Endothelial cell of umbilical vein (primary cell): Measurements from ENCODE around the gene TSHZ3. TPM values are rescaled to one million over a fixed set of nuclear protein-coding genes. Genes with fewer than 3 reads are reported as not detected.

Experiments used
- BruUV-seq: library from RNA; stranded (reverse); fragments of 400-500 nt; replicated peaks from 2 replicates; lab custom pipeline; 2021; lab: Mats Ljungman, UMichigan
- CTCF ChIA-PET: fragments of 300-600, 350-600 bp; sonication (Branson Sonifier 250); formaldehyde crosslinking; loops from one replicate; lab custom pipeline; 2021; ENCODE audit warnings: antibody characterized with exemption, inconsistent platforms; lab: Charles Lee
- POLR2A ChIA-PET: fragments of 300-600, 350-600 bp; sonication (Branson Sonifier 250); formaldehyde crosslinking; loops from one replicate; lab custom pipeline; 2021; ENCODE audit warnings: antibody characterized with exemption, inconsistent platforms; lab: Charles Lee
- DNase-seq: peaks from one replicate; pipeline ENCODE4 v3.0.0-alpha.2; 2011; ENCODE audit warnings: low read depth, low spot score
- FAIRE-seq: peaks from 2 replicates; lab custom pipeline; 2011; peaks lifted over from hg19 to GRCh38; lab: Jason Lieb, UNC
- H2AFZ ChIP-seq: 2 replicates; pipeline ENCODE4 v1.6.0; 2012; ENCODE audit warnings: low read depth, low read length, control low read depth, inconsistent platforms
- H3K27ac ChIP-seq: 2 replicates; pipeline ENCODE4 v1.5.1; 2011; ENCODE audit warnings: low read depth, mild to moderate bottlenecking, control low read depth, low read length, moderate library complexity; ENCODE audit not compliant: insufficient read depth
- H3K27me3 ChIP-seq, 2 experiments: 2 replicates each; pipeline versions ENCODE4 v1.6.0 to v1.6.1; 2011; ENCODE audit warnings: low read length in 2 of 2, mixed read lengths in 1 of 2; ENCODE audit not compliant: control insufficient read depth in 2 of 2, insufficient read depth in 2 of 2
- H3K36me3 ChIP-seq, 2 experiments: 2 replicates in 1 of 2; 3 replicates in 1 of 2; pipeline ENCODE4 v1.5.1; 2011; ENCODE audit warnings: low read length in 2 of 2, mild to moderate bottlenecking in 1 of 2, moderate library complexity in 1 of 2; ENCODE audit not compliant: control insufficient read depth in 2 of 2, insufficient read depth in 2 of 2; ENCODE audit errors: extremely low read depth in 1 of 2
- H3K4me1 ChIP-seq: 3 replicates; pipeline ENCODE4 v1.5.1; 2011; ENCODE audit warnings: mild to moderate bottlenecking, low read length; ENCODE audit not compliant: control insufficient read depth, insufficient read depth; ENCODE audit errors: extremely low read depth
- H3K4me2 ChIP-seq: 2 replicates; pipeline ENCODE4 v1.6.1; 2011; ENCODE audit warnings: low read length, control low read depth, mixed read lengths; ENCODE audit not compliant: insufficient read depth
- H3K4me3 ChIP-seq, 3 experiments: fragments of 200-600 bp in 1 of 3; sonication (generic), shearing (Covaris generic) in 1 of 3; replicated peaks in 1 of 3; 2 replicates each; pipeline ENCODE4 v1.5.1; 2011 to 2016; ENCODE audit warnings: control low read depth in 3 of 3, low read length in 3 of 3, mild to moderate bottlenecking in 2 of 3, inconsistent platforms in 1 of 3, low read depth in 1 of 3, moderate library complexity in 1 of 3; ENCODE audit not compliant: insufficient read depth in 1 of 3
- H3K79me2 ChIP-seq: 2 replicates; pipeline ENCODE4 v1.6.0; 2012; ENCODE audit warnings: low read length, inconsistent platforms; ENCODE audit not compliant: control insufficient read depth, insufficient read depth
- H3K9ac ChIP-seq: replicated peaks from 2 replicates; pipeline ENCODE3; 2011; ENCODE audit warnings: low read length, control low read depth; ENCODE audit not compliant: insufficient read depth; ENCODE audit errors: extremely low read depth
- H3K9me1 ChIP-seq: replicated peaks from 3 replicates; pipeline ENCODE4 v1.6.0; 2011; ENCODE audit warnings: mild to moderate bottlenecking, low read length; ENCODE audit not compliant: control insufficient read depth, insufficient read depth; ENCODE audit errors: extremely low read depth
- H3K9me3 ChIP-seq: replicated peaks from 2 replicates; pipeline ENCODE4 v1.5.1; 2012; ENCODE audit warnings: low read length, inconsistent platforms; ENCODE audit not compliant: control insufficient read depth, insufficient read depth
- H4K20me1 ChIP-seq: replicated peaks from 2 replicates; pipeline ENCODE3; 2011; ENCODE audit warnings: mild to moderate bottlenecking, low read length; ENCODE audit not compliant: control insufficient read depth, insufficient read depth; ENCODE audit errors: extremely low read depth
- EZH2 ChIP-seq: IDR thresholded peaks from 2 replicates; pipeline ENCODE4 v1.6.1; 2012; ENCODE audit warnings: borderline replicate concordance, low read depth, mild to moderate bottlenecking, moderate library complexity, low read length, inconsistent platforms; ENCODE audit not compliant: severe bottlenecking
- FOS ChIP-seq: IDR thresholded peaks from 2 replicates; pipeline ENCODE4 v1.6.1; 2011; ENCODE audit warnings: mild to moderate bottlenecking, low read length, moderate library complexity, borderline replicate concordance; ENCODE audit not compliant: insufficient read depth
- GATA2 ChIP-seq: IDR thresholded peaks from 2 replicates; pipeline ENCODE4 v1.7.0; 2011; ENCODE audit warnings: low read depth, mild to moderate bottlenecking, moderate library complexity, mixed read lengths, low read length; ENCODE audit not compliant: insufficient read length, insufficient read depth
- JUN ChIP-seq: IDR thresholded peaks from 2 replicates; pipeline ENCODE4 v1.6.1; 2011; ENCODE audit warnings: borderline replicate concordance, low read depth; ENCODE audit not compliant: insufficient read length, insufficient read depth
- MYC ChIP-seq: IDR thresholded peaks from one replicate; pipeline ENCODE4 v1.6.1; 2011; ENCODE audit warnings: mild to moderate bottlenecking, low read depth, low read length
- POLR2A ChIP-seq: IDR thresholded peaks from 2 replicates; pipeline ENCODE4 v1.6.1; 2012; ENCODE audit warnings: low read depth, mild to moderate bottlenecking, control low read depth, low read length
- POLR2AphosphoS5 ChIP-seq: IDR thresholded peaks from 2 replicates; pipeline ENCODE4 v1.6.1; 2012; ENCODE audit warnings: low read depth, mild to moderate bottlenecking, control low read depth, low read length, moderate library complexity; ENCODE audit not compliant: insufficient read depth
- dilution Hi-C: fragments of 300-500 bp; cut with MboI; formaldehyde crosslinking; loops from one replicate; pipeline ENCODE4 v1.15.0; 2019; ENCODE audit warnings: low sequenced_read_pairs; ENCODE audit not compliant: extremely low pct_ligation_motif_present
- intact Hi-C: fragments of 100-400 bp; cut with micrococcal nuclease; formaldehyde crosslinking; loops from one replicate; pipeline ENCODE4 v1.10.0; 2022
- polyA plus RNA-seq, 4 experiments: library from polyadenylated mRNA; depleted of rRNA in 3 of 4; stranded (reverse) in 3 of 4; unstranded in 1 of 4; fragments of >200 nt; gene quantifications; 2 replicates each; pipeline versions ENCODE4 v1.2.1 to v1.2.3, GENCODE V29; 2011 to 2012; ENCODE audit warnings: missing spikeins in 1 of 4
- total RNA-seq: library from RNA; stranded (reverse); gene quantifications from 2 replicates; pipeline ENCODE4 v1.2.3, GENCODE V29; 2021
- TF ChIP-seq, protein P1 (sequence below): IDR thresholded peaks from 2 replicates; pipeline ENCODE4 v1.6.1; 2011; ENCODE audit not compliant: insufficient read depth, insufficient read length
- TF ChIP-seq, protein P2 (sequence below), 2 donors: IDR thresholded peaks; 1 replicate in 1 of 2; 2 replicates in 1 of 2; pipeline ENCODE4 v1.5.1; 2011; ENCODE audit warnings: low read length in 2 of 2, mild to moderate bottlenecking in 2 of 2, moderate library complexity in 2 of 2, control low read depth in 1 of 2, inconsistent platforms in 1 of 2, low read depth in 1 of 2; ENCODE audit not compliant: insufficient read depth in 1 of 2; ENCODE audit errors: extremely low read depth in 1 of 2

Gene TSHZ3
- total and polyA plus RNA-seq, 2 donors (not counting 3 experiments of a cell fraction or from before 2014, with no cell fraction given), result 1.2 to 6.2 TPM

DNA sequence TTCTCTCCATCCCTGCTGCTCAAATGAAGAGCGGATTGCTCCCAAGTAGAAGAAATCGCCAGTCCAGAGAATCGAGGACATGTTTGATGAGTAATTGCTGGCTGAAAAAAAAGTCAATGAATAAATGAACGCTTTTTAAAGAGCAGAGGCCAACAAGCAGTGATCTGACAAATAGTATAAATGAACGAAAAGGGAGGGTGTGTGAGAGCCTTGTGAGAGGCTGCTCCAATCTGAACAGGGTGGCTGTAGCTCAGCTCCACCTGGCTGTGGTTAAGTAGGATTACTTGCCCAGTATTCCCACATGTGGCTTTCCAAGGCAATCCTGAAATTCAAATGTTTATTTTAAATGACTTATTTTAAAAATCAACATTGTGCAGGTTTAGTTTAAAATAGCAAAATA is 117.1 kb downstream of the TSHZ3 start:
- TF ChIP-seq, protein P1, sequence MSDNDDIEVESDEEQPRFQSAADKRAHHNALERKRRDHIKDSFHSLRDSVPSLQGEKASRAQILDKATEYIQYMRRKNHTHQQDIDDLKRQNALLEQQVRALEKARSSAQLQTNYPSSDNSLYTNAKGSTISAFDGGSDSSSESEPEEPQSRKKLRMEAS, result no peak
- TF ChIP-seq, protein P2, sequence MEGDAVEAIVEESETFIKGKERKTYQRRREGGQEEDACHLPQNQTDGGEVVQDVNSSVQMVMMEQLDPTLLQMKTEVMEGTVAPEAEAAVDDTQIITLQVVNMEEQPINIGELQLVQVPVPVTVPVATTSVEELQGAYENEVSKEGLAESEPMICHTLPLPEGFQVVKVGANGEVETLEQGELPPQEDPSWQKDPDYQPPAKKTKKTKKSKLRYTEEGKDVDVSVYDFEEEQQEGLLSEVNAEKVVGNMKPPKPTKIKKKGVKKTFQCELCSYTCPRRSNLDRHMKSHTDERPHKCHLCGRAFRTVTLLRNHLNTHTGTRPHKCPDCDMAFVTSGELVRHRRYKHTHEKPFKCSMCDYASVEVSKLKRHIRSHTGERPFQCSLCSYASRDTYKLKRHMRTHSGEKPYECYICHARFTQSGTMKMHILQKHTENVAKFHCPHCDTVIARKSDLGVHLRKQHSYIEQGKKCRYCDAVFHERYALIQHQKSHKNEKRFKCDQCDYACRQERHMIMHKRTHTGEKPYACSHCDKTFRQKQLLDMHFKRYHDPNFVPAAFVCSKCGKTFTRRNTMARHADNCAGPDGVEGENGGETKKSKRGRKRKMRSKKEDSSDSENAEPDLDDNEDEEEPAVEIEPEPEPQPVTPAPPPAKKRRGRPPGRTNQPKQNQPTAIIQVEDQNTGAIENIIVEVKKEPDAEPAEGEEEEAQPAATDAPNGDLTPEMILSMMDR (IDR thresholded peaks at IDR 0.05; ENCODE audit: extremely low read depth in 1 of 2, insufficient read depth in 1 of 2, low read depth in 1 of 2, low read length in 2 of 2), result no peak
- TF ChIP-seq GATA2, result no peak
- no peak for TF ChIP-seq JUN
- TF ChIP-seq POLR2AphosphoS5, result no peak
- TF ChIP-seq EZH2, result no peak
- no peak for TF ChIP-seq POLR2A
- TF ChIP-seq FOS, result no peak
- TF ChIP-seq MYC, result no peak
- Histone ChIP-seq H3K4me2 (no peak overlapping the region), H3K4me1 (no peaks in the 10 kb centered on the region), H2AFZ (no peak overlapping the region), H3K36me3 (no peaks in the 10 kb centered on the region), H3K9ac (no peak overlapping the region), H3K27ac (no peak overlapping the region), H3K79me2 (no peaks in the 10 kb centered on the region), H3K9me3 (no peaks in the 10 kb centered on the region), H3K4me3 (no peak overlapping the region), H3K27me3 (no peaks in the 10 kb centered on the region), H4K20me1 (no peaks in the 10 kb centered on the region), H3K9me1 (no peaks in the 10 kb centered on the region)
- DNase-seq (no peak), FAIRE-seq (no peak)
- ChIA-PET CTCF (no interaction called here), POLR2A (no interaction called here)
- dilution Hi-C loops, result no loop called here
- intact Hi-C loops, result no loop called here
- no TSS peak for BruUV-seq
